Stimulated activated effector memory CD8-positive, alpha-beta T cell treated with anti-CD3 and anti-CD28 coated beads, Interleukin-12 subunit alpha, Interleukin-12 subunit beta, amount 100 ng/mL, for 72 hours (primary cell): ENCODE results near the gene CCNY.

ENCODE experiments used
- ATAC-seq: fragments of 150-1000 bp; cut with Tn5 transposase; 2 replicates; pipeline ENCODE4 v1.10.0; 2021
- DNase-seq, 2 donors: peaks; one replicate each; pipeline ENCODE4 v3.0.0; 2021 to 2022; ENCODE audit warnings: low spot score in 2 of 2
- H3K27ac Mint-ChIP-seq: one replicate; pipeline ENCODE4 v1.8.0; 2022; ENCODE audit warnings: mild to moderate bottlenecking, mixed read lengths
- H3K36me3 Mint-ChIP-seq: one replicate; pipeline ENCODE4 v1.8.0; 2022; ENCODE audit warnings: mild to moderate bottlenecking, mixed read lengths
- H3K4me1 Mint-ChIP-seq: one replicate; pipeline ENCODE4 v1.8.0; 2022; ENCODE audit warnings: mixed read lengths
- H3K4me3 Mint-ChIP-seq: one replicate; pipeline ENCODE4 v1.8.0; 2022; ENCODE audit warnings: mild to moderate bottlenecking, mixed read lengths
- H3K9me3 Mint-ChIP-seq: one replicate; pipeline ENCODE4 v1.8.0; 2022; ENCODE audit warnings: mixed read lengths

The CCNY gene

DNA sequence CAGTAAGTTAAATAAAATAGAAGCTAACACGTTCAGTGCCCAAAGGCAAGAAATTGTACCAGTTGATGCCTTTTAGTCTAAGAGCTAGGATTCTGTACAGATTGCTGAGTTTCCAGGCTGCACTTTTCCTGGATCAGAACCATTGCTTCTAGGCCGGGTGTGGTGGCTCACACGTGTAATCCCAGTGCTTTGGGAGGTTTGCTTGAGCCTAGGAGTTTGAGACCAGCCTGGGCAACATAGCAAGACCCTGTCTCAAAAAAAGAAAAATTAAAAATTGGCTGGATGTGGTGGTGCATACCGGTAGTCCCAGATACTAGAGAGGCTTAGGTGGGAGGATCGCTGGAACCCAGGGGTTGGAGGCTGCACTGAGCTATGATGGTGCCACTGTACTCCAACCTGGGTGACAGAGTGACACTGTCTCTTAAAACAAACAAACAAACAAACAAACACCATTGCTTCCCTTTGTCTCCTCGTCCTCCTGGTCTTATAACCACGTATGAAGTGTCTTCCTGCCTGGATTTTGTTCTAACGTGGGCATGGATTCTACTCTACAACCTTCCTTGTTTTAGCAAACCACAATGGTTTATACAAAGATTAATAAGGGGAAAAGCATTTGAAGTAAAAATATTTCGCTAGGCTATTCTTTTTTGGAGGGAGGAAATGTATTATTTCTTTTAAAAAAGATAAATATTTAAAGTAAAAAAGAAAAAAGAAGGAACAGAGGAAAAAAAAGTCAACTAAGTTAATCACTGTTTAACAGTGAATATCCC, 9.7 kb upstream of the CCNY start:
- H3K4me1 Mint-ChIP-seq: peaks cover 37% of the 10 kb centered on the region
- ATAC-seq (no peak), DNase-seq (no peak)
- H3K9me3 Mint-ChIP-seq: no peaks in the 10 kb centered on the region
- H3K36me3 Mint-ChIP-seq: no peaks in the 10 kb centered on the region
- no peak overlapping the region for H3K27ac Mint-ChIP-seq
- H3K4me3 Mint-ChIP-seq: no peak overlapping the region

- H3K4me1 Mint-ChIP-seq: peaks cover 44% of the 10 kb centered on the region
- H3K27ac Mint-ChIP-seq: peak overlapping the region; percentile 68
- no peaks in the 10 kb centered on the region for H3K9me3 Mint-ChIP-seq
These were observed 8.4 kb upstream of the CCNY start for GRCh38 chr10:35327790-35328403.

DNA sequence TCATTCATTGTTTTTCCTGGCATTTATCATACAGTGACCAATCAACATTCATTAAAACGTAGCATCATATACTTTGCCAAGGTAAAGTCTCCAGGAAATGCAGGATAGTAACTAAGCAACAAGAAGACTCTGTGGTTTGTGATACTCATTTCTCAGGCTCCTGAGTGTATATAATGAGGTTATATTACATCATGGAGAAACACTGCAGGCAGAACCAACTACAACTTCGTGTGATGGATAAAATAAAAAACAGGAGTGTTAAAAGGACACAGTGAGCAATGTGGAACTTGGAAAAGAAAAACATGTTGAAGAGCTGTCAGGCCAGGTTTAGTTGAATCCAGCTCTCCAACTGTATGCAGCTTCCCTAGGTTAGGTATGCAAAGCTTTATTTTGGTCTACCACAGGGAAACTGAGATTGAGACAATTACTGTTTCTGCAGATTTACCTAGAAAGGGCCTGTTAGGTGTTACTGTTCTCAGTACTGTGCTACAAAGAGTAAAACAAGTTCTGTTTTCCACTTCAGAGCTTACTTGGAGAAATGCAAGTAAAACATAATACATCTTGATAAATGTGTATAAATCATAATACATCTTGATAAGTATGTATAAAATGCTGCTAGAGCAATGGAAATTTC, 7.8 kb upstream of the CCNY start:
- H3K4me3 Mint-ChIP-seq: peak overlapping the region; percentile 5
- ATAC-seq (peak; percentile 95), DNase-seq (no peak)
- H3K4me1 Mint-ChIP-seq: peaks cover 50% of the 10 kb centered on the region
- H3K36me3 Mint-ChIP-seq: peaks cover 10% of the 10 kb centered on the region
- no peaks in the 10 kb centered on the region for H3K9me3 Mint-ChIP-seq
- peak overlapping the region; percentile 68 for H3K27ac Mint-ChIP-seq

More at GRCh38 chr10:35327790-35328403, 8.4 kb upstream of the CCNY start:
- H3K36me3 Mint-ChIP-seq: peaks cover 5% of the 10 kb centered on the region
- ATAC-seq: no peak
- peak overlapping the region; percentile 5 for H3K4me3 Mint-ChIP-seq
- DNase-seq: no peak

- H3K27ac Mint-ChIP-seq: peak overlapping the region; percentile 11
- peaks cover 10% of the 10 kb centered on the region for H3K36me3 Mint-ChIP-seq
- H3K9me3 Mint-ChIP-seq: no peaks in the 10 kb centered on the region
- H3K4me3 Mint-ChIP-seq: no peak overlapping the region
- peaks cover 58% of the 10 kb centered on the region for H3K4me1 Mint-ChIP-seq
- no peak for ATAC-seq
- no peak for DNase-seq
These were observed 6.8 kb upstream of the CCNY start for GRCh38 chr10:35329520-35329919.

GRCh38 chr10:35331894-35332640, 4.2 kb upstream of the CCNY start:
- ATAC-seq (no peak), DNase-seq (no peak)
- Mint-ChIP-seq H3K9me3 (no peaks in the 10 kb centered on the region), H3K27ac (peak overlapping the region; percentile 69), H3K4me3 (no peak overlapping the region), H3K36me3 (peaks cover 16% of the 10 kb centered on the region), H3K4me1 (peaks cover 71% of the 10 kb centered on the region)

DNA sequence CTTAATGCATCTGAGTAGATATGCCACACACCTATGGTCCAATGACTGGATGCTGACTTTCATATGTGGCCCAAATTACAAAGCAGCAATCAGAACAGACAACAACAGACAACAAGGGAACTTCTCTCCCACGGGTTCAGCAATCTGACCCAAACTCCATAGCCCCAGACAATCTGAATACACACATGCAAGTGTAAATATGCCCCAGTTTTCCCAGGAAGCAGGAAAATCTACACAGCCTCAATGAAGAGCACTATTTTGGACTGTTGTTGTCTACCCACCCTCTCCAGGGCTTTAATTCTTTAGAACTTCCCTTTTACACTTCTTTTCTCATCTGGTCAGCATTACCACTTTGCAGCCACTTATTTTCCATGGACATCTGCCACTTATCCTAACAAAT, 2.0 kb upstream of the CCNY start:
- Mint-ChIP-seq H3K4me3 (peak overlapping the region; percentile 88), H3K9me3 (no peaks in the 10 kb centered on the region), H3K27ac (no peak overlapping the region), H3K4me1 (peaks cover 65% of the 10 kb centered on the region), H3K36me3 (peaks cover 16% of the 10 kb centered on the region)
- ATAC-seq: no peak
- no peak for DNase-seq

DNA sequence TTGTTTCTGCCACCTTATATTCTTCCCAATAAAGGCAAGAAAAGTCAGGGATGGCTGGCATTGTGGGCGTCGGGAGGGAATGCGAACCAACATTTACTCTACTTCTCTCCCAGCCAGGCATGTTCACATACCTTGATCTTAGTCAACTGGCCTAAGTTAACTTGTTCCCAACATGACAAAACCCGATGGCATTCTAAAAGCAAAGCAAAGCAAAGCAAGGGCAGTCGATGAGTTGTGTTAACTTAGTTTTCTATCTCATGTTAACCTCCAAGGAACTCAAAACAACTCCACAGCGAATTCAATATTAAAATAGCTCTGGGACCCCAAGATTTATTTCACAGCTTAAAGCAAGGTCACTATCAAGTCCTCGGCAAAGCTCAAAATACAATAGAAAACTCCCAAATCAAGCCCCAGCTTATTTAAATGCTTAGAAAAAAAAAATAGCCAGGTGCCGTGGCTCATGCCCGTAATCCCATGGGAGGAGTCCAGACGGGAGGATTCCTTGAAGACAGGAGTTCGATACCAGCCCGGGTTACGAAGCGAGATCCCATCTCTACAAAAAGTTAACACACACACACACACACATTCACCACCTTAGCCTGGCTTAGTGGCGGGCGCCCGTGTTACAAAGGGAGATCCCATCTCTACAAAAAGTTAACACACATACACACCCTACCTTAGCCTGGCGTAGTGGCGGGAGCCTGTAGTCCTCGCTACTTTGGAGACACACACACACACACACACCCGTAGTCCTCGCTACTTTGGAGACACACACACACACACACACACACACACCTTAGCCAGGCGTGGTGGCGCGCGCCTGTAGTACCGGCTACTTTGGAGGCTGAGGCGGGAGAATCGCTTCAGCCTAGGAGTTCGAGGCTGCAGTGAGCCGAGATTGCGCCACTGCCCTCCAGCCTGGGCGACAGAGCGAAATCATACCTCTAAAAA, 901 bp upstream of the CCNY start:
- Mint-ChIP-seq H3K9me3 (no peaks in the 10 kb centered on the region), H3K36me3 (peaks cover 23% of the 10 kb centered on the region), H3K27ac (peak overlapping the region; percentile 95), H3K4me3 (peak overlapping the region; percentile 88), H3K4me1 (peaks cover 64% of the 10 kb centered on the region)
- DNase-seq (no peak), ATAC-seq (peak; percentile 2)

GRCh38 chr10:35336921-35337823, 863 bp downstream of the CCNY start:
- ATAC-seq (peak; percentile 5), DNase-seq (peak in 1 of 2 donors; percentile 73)
- Mint-ChIP-seq H3K9me3 (no peaks in the 10 kb centered on the region), H3K36me3 (peaks cover 29% of the 10 kb centered on the region), H3K4me3 (peak overlapping the region; percentile 88), H3K4me1 (peaks cover 64% of the 10 kb centered on the region), H3K27ac (peak overlapping the region; percentile 60)

GRCh38 chr10:35339942-35340341, 3.6 kb downstream of the CCNY start:
- Mint-ChIP-seq H3K36me3 (peaks cover 19% of the 10 kb centered on the region), H3K27ac (peak overlapping the region; percentile 43), H3K4me1 (peaks cover 60% of the 10 kb centered on the region), H3K4me3 (peak overlapping the region; percentile 20), H3K9me3 (no peaks in the 10 kb centered on the region)
- DNase-seq (no peak), ATAC-seq (peak; percentile 82)

DNA sequence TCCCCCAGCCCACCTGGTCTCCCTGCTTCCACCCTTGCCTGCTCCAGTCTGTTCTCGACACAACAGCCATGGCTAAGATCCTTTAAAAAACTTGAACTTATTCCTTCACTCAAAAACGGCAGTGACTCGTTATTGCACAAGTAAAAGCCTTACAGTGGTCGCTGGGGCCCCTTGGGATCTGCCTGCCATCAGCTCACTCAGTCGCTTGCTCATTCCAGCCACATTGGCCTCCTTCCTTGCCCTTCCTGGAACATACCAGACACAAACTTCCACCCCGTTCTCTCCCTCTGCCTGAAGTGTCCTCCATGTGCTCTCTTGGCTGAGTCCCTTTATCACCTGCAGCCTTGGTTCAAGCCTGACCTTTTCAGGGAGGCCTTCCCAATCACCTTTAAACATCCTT, 4.7 kb downstream of the CCNY start:
- H3K4me3 Mint-ChIP-seq: peak overlapping the region; percentile 20
- H3K9me3 Mint-ChIP-seq: no peaks in the 10 kb centered on the region
- H3K36me3 Mint-ChIP-seq: peaks cover 14% of the 10 kb centered on the region
- peaks cover 57% of the 10 kb centered on the region for H3K4me1 Mint-ChIP-seq
- DNase-seq (no peak), ATAC-seq (no peak)
- peak overlapping the region; percentile 43 for H3K27ac Mint-ChIP-seq

DNA sequence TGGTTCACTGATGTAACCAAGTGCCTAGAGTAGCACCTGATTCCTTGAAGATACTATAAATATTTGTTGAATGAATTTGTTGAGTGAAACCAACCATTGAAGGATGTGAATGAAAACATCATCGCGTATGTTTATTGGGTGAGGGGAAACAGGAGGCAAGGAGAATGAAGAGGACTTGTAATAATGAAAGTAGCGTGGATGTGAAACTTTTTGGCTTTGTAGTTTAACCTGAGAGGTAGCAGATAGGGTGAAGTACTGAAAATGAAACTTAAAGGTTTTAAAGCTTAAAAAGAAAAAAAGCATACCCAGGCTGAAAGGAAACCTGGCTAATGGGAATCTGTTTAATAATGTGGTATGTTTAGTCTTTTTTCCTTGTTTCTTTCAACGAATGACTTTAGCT, 5.2 kb downstream of the CCNY start:
- Mint-ChIP-seq H3K9me3 (no peaks in the 10 kb centered on the region), H3K27ac (no peak overlapping the region), H3K4me1 (peaks cover 62% of the 10 kb centered on the region), H3K36me3 (peaks cover 12% of the 10 kb centered on the region), H3K4me3 (peak overlapping the region; percentile 20)
- DNase-seq (no peak), ATAC-seq (peak; percentile 74)

GRCh38 chr10:35342183-35342753, 6.0 kb downstream of the CCNY start:
- Mint-ChIP-seq H3K27ac (no peak overlapping the region), H3K4me1 (peaks cover 67% of the 10 kb centered on the region), H3K36me3 (peaks cover 12% of the 10 kb centered on the region), H3K4me3 (no peak overlapping the region), H3K9me3 (no peaks in the 10 kb centered on the region)
- ATAC-seq: no peak
- no peak for DNase-seq

DNA sequence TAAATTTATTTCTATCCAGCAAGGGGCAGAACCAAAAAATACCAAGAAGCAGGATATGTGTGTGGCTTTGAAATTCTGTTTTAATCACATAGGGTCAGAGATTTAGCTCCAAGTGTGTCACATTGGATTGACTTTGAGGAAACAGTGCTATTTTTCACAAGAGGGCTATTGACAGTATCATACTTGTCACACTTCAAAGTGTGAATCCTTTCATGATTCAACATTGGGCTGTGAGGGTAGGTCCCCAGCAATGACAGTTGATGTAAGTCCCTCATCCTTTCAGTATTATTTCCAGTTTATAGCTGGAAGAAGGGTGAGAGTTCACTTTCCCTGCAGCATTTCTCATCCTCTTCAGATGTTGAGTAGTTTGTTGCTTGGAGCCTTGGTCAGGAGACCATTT, 7.4 kb downstream of the CCNY start:
- H3K27ac Mint-ChIP-seq: no peak overlapping the region
- no peaks in the 10 kb centered on the region for H3K9me3 Mint-ChIP-seq
- ATAC-seq (peak; percentile 46), DNase-seq (no peak)
- peaks cover 12% of the 10 kb centered on the region for H3K36me3 Mint-ChIP-seq
- H3K4me1 Mint-ChIP-seq: peaks cover 72% of the 10 kb centered on the region
- H3K4me3 Mint-ChIP-seq: no peak overlapping the region
